HFF-Myc (cell line): ENCODE measurements around the gene AP2A2.
"Not testable (repeated sequence)": the region's sequence is repeated elsewhere in the genome, so short reads cannot be mapped to it uniquely, and the experiment has no call there.

Experiments used
- DNase-seq: peaks from one replicate; pipeline ENCODE4 v3.0.0-alpha.2; 2011; ENCODE audit warnings: low read depth; ENCODE audit errors: extremely low read depth
- H3K4me3 ChIP-seq: replicated peaks from 2 replicates; pipeline ENCODE4 v1.5.1; 2011; ENCODE audit warnings: low read depth, mild to moderate bottlenecking, control low read depth, low read length
- TF ChIP-seq, protein P1 (sequence below): IDR thresholded peaks from 2 replicates; pipeline ENCODE4 v1.5.1; 2012; ENCODE audit warnings: mild to moderate bottlenecking, low read depth, low read length, control low read depth; ENCODE audit errors: missing control alignments

AP2A2 gene

DNA sequence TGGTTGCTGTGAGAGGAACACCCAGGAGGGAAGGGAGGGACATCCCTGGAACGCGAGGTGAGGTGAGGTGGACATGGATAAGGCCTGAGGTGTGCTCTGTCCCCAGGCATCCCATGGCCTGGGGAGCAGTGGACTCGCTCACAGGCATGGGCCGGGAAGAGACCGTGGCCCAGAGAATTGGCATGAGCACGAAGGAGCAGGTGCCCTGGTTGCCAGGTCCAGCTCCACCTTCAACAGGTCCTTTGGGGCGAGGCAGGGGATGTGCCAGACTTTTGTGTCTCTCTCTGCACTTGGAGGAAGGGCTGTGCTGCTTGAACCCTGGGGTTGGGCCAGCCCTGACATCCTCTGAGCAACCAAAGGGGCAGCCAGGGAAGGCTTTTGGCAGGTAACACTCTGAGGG lies 89.4 kb downstream of the AP2A2 start:
- TF ChIP-seq, protein P1, sequence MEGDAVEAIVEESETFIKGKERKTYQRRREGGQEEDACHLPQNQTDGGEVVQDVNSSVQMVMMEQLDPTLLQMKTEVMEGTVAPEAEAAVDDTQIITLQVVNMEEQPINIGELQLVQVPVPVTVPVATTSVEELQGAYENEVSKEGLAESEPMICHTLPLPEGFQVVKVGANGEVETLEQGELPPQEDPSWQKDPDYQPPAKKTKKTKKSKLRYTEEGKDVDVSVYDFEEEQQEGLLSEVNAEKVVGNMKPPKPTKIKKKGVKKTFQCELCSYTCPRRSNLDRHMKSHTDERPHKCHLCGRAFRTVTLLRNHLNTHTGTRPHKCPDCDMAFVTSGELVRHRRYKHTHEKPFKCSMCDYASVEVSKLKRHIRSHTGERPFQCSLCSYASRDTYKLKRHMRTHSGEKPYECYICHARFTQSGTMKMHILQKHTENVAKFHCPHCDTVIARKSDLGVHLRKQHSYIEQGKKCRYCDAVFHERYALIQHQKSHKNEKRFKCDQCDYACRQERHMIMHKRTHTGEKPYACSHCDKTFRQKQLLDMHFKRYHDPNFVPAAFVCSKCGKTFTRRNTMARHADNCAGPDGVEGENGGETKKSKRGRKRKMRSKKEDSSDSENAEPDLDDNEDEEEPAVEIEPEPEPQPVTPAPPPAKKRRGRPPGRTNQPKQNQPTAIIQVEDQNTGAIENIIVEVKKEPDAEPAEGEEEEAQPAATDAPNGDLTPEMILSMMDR, result no peak
- DNase-seq, result no peak
- no peak overlapping the region for H3K4me3 ChIP-seq

DNA sequence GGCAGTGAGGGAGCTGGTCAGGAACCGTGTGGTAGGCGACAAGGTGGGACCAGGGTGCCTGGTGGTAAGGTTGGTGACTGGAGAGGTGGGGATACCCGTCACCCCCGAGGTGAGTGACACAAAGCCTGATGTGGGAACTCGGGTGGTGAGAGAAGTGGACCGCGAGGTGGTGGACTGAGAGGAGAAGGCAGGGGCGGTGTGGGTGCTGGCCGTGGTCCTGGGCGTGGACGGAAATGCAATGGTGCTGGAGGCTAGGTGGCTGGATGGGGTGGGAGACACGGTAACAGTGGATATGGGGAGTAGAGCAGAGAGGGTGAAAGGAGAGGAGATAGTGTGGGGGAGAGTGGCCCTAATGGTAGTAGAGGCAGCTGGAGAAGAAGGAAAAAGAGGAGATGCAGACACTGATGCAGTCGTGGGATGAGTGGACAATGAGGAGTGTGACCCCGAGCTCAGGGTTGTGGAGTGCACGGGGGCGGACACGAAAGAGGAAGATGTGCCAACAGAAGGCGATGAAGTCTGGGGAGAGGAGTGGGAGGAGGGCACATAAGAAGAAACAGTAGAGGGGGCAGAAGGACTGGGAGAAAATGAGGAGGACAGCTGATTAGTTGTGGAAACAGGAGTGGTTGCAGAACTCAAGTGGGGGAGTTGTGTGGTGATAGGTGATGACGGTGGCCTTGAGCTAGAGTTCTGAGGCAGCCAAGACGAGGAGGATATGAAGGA lies 90.3 kb downstream of the AP2A2 start:
- no peak for DNase-seq
- no peak overlapping the region for H3K4me3 ChIP-seq
- TF ChIP-seq, protein P1, result no peak

DNA sequence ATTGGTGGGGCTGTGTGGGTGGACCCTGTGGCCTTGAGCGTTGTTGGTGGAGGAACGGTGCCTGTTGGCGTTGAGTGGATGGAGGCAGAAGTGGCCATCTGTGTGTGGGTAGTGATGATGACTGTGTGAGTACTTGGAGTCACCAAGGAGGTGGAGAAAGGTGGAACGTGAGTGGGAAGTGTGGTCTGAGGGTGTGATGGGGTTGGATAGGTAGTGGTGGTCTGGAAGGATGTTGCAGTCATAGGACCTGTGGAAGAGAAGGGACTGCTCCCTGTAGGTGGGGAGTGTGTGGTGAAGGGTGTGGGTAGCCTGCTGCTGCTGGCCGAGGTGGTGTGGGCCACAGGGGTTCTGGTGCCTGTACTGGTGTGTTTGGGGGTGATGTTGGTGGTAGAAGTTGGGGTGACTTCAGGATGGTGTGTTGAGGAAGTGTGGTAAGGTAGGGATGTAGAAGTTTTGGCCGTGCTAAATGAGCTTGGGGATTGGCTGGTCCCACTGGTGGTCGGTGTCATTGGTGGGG lies 91.0 kb downstream of the AP2A2 start:
- not testable (repeated sequence) for DNase-seq, H3K4me3 ChIP-seq

GRCh38 chr11:1017269-1018005 lies 91.8 kb downstream of the AP2A2 start:
- no peak overlapping the region for H3K4me3 ChIP-seq
- TF ChIP-seq, protein P1, result no peak

GRCh38 chr11:1018091-1018490 lies 92.4 kb downstream of the AP2A2 start:
- no peak for DNase-seq
- TF ChIP-seq, protein P1, result no peak
- no peak overlapping the region for H3K4me3 ChIP-seq

More at GRCh38 chr11:1017269-1018005, 91.8 kb downstream of the AP2A2 start:
- DNase-seq, result no peak

DNA sequence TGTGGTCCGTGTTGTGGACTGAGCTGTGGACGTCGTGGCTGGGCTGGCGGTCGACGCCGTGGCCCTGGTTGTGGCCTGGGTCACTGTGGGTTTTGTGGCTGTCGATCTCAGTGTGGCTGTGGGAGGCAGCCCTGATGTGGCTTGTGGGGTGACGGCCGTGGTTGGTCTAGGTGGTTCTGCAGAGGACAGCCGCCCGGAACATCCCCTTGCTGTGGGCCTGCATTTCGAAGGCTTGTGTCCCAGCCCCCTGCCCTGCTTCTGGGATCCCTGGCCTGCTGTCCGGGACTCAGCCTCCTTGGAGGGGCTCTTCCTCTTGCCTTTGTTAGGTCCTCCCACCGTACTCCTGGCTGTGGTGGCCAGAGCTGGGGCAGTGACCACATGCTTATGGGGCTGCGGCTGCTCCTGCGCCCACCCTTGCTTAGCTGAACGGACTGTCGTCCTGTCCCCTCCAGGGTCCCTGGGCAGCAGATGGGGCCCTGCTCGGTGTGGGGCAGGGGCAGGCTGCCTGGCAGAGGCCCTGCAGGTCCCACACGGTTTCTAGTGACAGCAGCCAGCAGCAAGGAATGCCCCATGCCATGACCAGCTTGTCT lies 93.7 kb downstream of the AP2A2 start:
- TF ChIP-seq, protein P1, result no peak
- no peak for DNase-seq
- no peak overlapping the region for H3K4me3 ChIP-seq
